K562 (cell line): ENCODE data around the gene PDE8A. TPM values are rescaled to one million over a fixed set of nuclear protein-coding genes. Genes with fewer than 3 reads are reported as not detected.

Source experiments
- ATAC-seq: fragments of 200-7000 bp; cut with Tn5 transposase; 3 replicates; pipeline ENCODE4 v1.9.1; 2020; ENCODE audit warnings: moderate library complexity
- BruUV-seq: library from RNA; stranded (reverse); fragments of 400-500 nt; replicated peaks from 2 replicates; lab custom pipeline; 2021; lab: Mats Ljungman, UMichigan
- CTCF ChIA-PET: fragments of 300-600 bp; formaldehyde crosslinking; extraction: SDS; loops from one replicate; lab custom pipeline; 2021; ENCODE audit warnings: low intra/inter-chr PET ratio; lab: Yijun Ruan, JAX
- POLR2A ChIA-PET: fragments of 300-600, 350-650 bp; sonication (Branson Sonifier 250); formaldehyde crosslinking; extraction: SDS; loops from one replicate; lab custom pipeline; 2021; ENCODE audit warnings: antibody characterized with exemption, inconsistent platforms; lab: Yijun Ruan, JAX
- DNase-seq, 4 experiments: peaks; one replicate each; pipeline versions ENCODE4 v3.0.0 to v3.0.0-alpha.2; 2011 to 2018; ENCODE audit warnings: low spot score in 3 of 4, mixed read lengths in 3 of 4; ENCODE audit errors: extremely low read depth in 1 of 4
- FAIRE-seq: peaks from 2 replicates; lab custom pipeline; 2011; peaks lifted over from hg19 to GRCh38; lab: Jason Lieb, UNC
- H2AFZ ChIP-seq: 2 replicates; pipeline ENCODE4 v1.6.0; 2011; ENCODE audit warnings: low read depth, low read length, control low read depth, inconsistent platforms
- H3K27ac ChIP-seq: fragments of 200-600 bp; 3 replicates; pipeline ENCODE4 v1.8.0; 2011; ENCODE audit warnings: low read depth, mild to moderate bottlenecking, control low read depth, inconsistent platforms, low read length, moderate library complexity, mixed read lengths; ENCODE audit errors: extremely low read depth
- H3K27me3 ChIP-seq, 2 experiments: fragments of 300-600 bp in 1 of 2; 2 replicates in 1 of 2; 3 replicates in 1 of 2; pipeline versions ENCODE4 v1.6.0 to v1.8.0; 2011; ENCODE audit warnings: inconsistent platforms in 2 of 2, low read length in 2 of 2, mild to moderate bottlenecking in 1 of 2, mixed read lengths in 1 of 2, moderate library complexity in 1 of 2; ENCODE audit not compliant: control insufficient read depth in 2 of 2, insufficient read depth in 2 of 2
- H3K36me3 ChIP-seq: fragments of 300-600 bp; 3 replicates; pipeline ENCODE4 v1.8.0; 2011; ENCODE audit warnings: mild to moderate bottlenecking, low read length, inconsistent platforms; ENCODE audit not compliant: control insufficient read depth, insufficient read depth
- H3K4me1 ChIP-seq, 2 experiments: fragments of 200-600 bp in 1 of 2; replicated peaks in 1 of 2; 2 replicates in 1 of 2; 3 replicates in 1 of 2; pipeline versions ENCODE4 v1.5.1 to v1.8.0; 2011; ENCODE audit warnings: inconsistent platforms in 2 of 2, low read length in 2 of 2, mild to moderate bottlenecking in 1 of 2, mixed read lengths in 1 of 2, moderate library complexity in 1 of 2; ENCODE audit not compliant: control insufficient read depth in 2 of 2, insufficient read depth in 2 of 2
- H3K4me2 ChIP-seq: 2 replicates; pipeline ENCODE4 v1.6.1; 2011; ENCODE audit warnings: low read length, control low read depth, inconsistent platforms, mixed read lengths; ENCODE audit not compliant: insufficient read depth
- H3K4me3 ChIP-seq: fragments of 200-600 bp; sonication (generic), shearing (Covaris generic); 2 replicates; pipeline ENCODE4 v1.5.1; 2016; ENCODE audit warnings: control low read depth, inconsistent platforms
- H3K79me2 ChIP-seq: fragments of 200-600 bp; 3 replicates; pipeline ENCODE4 v1.8.0; 2011; ENCODE audit warnings: low read length, inconsistent platforms; ENCODE audit not compliant: control insufficient read depth, insufficient read depth
- H3K9ac ChIP-seq, 2 experiments: 2 replicates each; pipeline versions ENCODE4 v1.6.0 to v1.6.1; 2011; ENCODE audit warnings: low read depth in 2 of 2, low read length in 2 of 2, control low read depth in 1 of 2, inconsistent platforms in 1 of 2, mild to moderate bottlenecking in 1 of 2, mixed read lengths in 1 of 2; ENCODE audit not compliant: insufficient read depth in 1 of 2
- H3K9me1 ChIP-seq: one replicate; pipeline ENCODE4 v1.6.0; 2011; ENCODE audit warnings: inconsistent platforms, mild to moderate bottlenecking, low read length, moderate library complexity; ENCODE audit not compliant: control insufficient read depth, insufficient read depth
- H3K9me3 ChIP-seq: replicated peaks from 2 replicates; pipeline ENCODE4 v1.5.1; 2011; ENCODE audit warnings: low read depth, low read length, inconsistent platforms; ENCODE audit not compliant: control insufficient read depth, insufficient read depth
- H4K20me1 ChIP-seq: replicated peaks from 2 replicates; pipeline ENCODE4 v1.6.1; 2011; ENCODE audit warnings: low read length, inconsistent platforms, mixed read lengths; ENCODE audit not compliant: control insufficient read depth, insufficient read depth
- ELF1 ChIP-seq: fragments of 200-800 bp; sonication (Bioruptor generic); IDR thresholded peaks from 2 replicates; pipeline ENCODE4 v1.6.1; 2016; ENCODE audit warnings: missing genetic modification characterization, missing compliant biosample characterization
- EWSR1 ChIP-seq: fragments of 450-650 bp; IDR thresholded peaks from 2 replicates; pipeline ENCODE4 v1.6.1; 2018; ENCODE audit warnings: borderline replicate concordance, mild to moderate bottlenecking, low read depth, moderate library complexity; ENCODE audit not compliant: partially characterized antibody
- GATAD2A ChIP-seq: fragments of 450-650 bp; IDR thresholded peaks from 2 replicates; pipeline ENCODE4 v1.6.1; 2017
- HDAC2 ChIP-seq: fragments of 450-650 bp; IDR thresholded peaks from 2 replicates; pipeline ENCODE4 v1.6.1; 2016; ENCODE audit warnings: mild to moderate bottlenecking
- KAT7 ChIP-seq: sonication (generic); formaldehyde crosslinking; IDR thresholded peaks from 2 replicates; pipeline ENCODE4 v1.8.0; 2022; ENCODE audit warnings: missing genetic modification reagents, mild to moderate bottlenecking, borderline replicate concordance
- MAX ChIP-seq: sonication (generic); formaldehyde crosslinking; IDR thresholded peaks from 2 replicates; pipeline ENCODE4 v1.9.0; 2022; ENCODE audit warnings: mild to moderate bottlenecking, missing genetic modification reagents
- MXI1 ChIP-seq: IDR thresholded peaks from 2 replicates; pipeline ENCODE4 v1.6.1; 2011; ENCODE audit warnings: low read depth, mild to moderate bottlenecking, improper control_type of control experiment, low read length
- PHF21A ChIP-seq: fragments of 450-650 bp; IDR thresholded peaks from 2 replicates; pipeline ENCODE4 v1.6.1; 2017; ENCODE audit warnings: low read depth, borderline replicate concordance
- PHTF2 ChIP-seq: fragments of 250-450 bp; sonication (Bioruptor Pico); IDR thresholded peaks from 2 replicates; pipeline ENCODE4 v1.5.0; 2021; ENCODE audit warnings: mild to moderate bottlenecking
- TAL1 ChIP-seq: fragments of 450-650 bp; IDR thresholded peaks from 2 replicates; pipeline ENCODE4 v1.6.1; 2016; ENCODE audit warnings: mild to moderate bottlenecking
- TBL1XR1 ChIP-seq, 2 experiments: IDR thresholded peaks; 2 replicates each; pipeline ENCODE4 v1.6.1; 2012; ENCODE audit warnings: improper control_type of control experiment in 2 of 2, low read length in 2 of 2, mild to moderate bottlenecking in 1 of 2
- THRA ChIP-seq: fragments of 450-650 bp; IDR thresholded peaks from 2 replicates; pipeline ENCODE4 v1.6.1; 2017; ENCODE audit warnings: mild to moderate bottlenecking, moderate library complexity
- ZNF197 ChIP-seq: fragments of 200-800 bp; sonication (Bioruptor generic); IDR thresholded peaks from 2 replicates; pipeline ENCODE4 v1.6.1; 2016; ENCODE audit warnings: low read depth, missing genetic modification characterization, missing compliant biosample characterization
- ZNF3 ChIP-seq: fragments of 250-450 bp; sonication (Bioruptor Pico); IDR thresholded peaks from 2 replicates; pipeline ENCODE4 v1.5.0; 2021; ENCODE audit warnings: mild to moderate bottlenecking, moderate library complexity
- ZNF384 ChIP-seq: IDR thresholded peaks from 2 replicates; pipeline ENCODE4 v1.6.1; 2012; ENCODE audit warnings: low read depth, low read length, improper control_type of control experiment
- ZNF395 ChIP-seq: fragments of 200-800 bp; sonication (Bioruptor generic); IDR thresholded peaks from 2 replicates; pipeline ENCODE4 v1.6.1; 2017; ENCODE audit warnings: missing genetic modification characterization, missing compliant biosample characterization
- ZNF589 ChIP-seq: fragments of 200-800 bp; sonication (Bioruptor generic); IDR thresholded peaks from 2 replicates; pipeline ENCODE4 v1.6.1; 2016; ENCODE audit warnings: low read depth, missing genetic modification characterization, missing compliant biosample characterization
- WGBS: fragments of 100-300 bp; shearing (Covaris generic); methylation state at CpG from one replicate; pipeline ENCODE4 v1.1.6; 2016; ENCODE audit warnings: low coverage, mixed read lengths; ENCODE audit not compliant: insufficient coverage; ENCODE audit errors: missing lambda C conversion rate; 5-methylcytosine and 5-hydroxymethylcytosine counted together
- in situ Hi-C: fragments of 300-500 bp; cut with MboI; formaldehyde crosslinking; loops from 4 replicates; pipeline ENCODE4 v1.15.0; 2018; ENCODE audit warnings: inconsistent platforms, mixed read lengths
- intact Hi-C: fragments of 100-400 bp; cut with micrococcal nuclease; formaldehyde crosslinking; loops from 2 replicates; pipeline ENCODE4 v1.14.2; 2022
- polyA plus RNA-seq, 8 experiments: library from polyadenylated mRNA; depleted of rRNA in 4 of 8; stranded (reverse) in 5 of 8; unstranded in 3 of 8; fragments of >200 nt; fragmentation: Nextera tagmentation in 2 of 8; fragmentation: Illumina TruSeq in 1 of 8; extraction: Ambion mirVana in 2 of 8; extraction: Trizol in 1 of 8; gene quantifications; 2 replicates each; pipeline versions ENCODE4 v1.2.1 to v1.2.3, GENCODE V29; 2011 to 2014; ENCODE audit warnings: inconsistent platforms in 1 of 8, missing spikeins in 1 of 8
- total RNA-seq, 7 experiments: library from RNA; depleted of rRNA in 6 of 7; stranded (reverse); fragments of >200 nt in 6 of 7; fragmentation: Illumina TruSeq in 2 of 7; extraction: Trizol in 2 of 7; gene quantifications; 2 replicates each; pipeline versions ENCODE4 v1.2.1 to v1.2.3, GENCODE V29; 2011 to 2021; ENCODE audit warnings: low replicate concordance in 1 of 7

PDE8A gene
- total and polyA plus RNA-seq, 9 of the 15 experiments (the other 6 are each of a cell fraction or from before 2014, with no cell fraction given) = 5.9 to 40.3 (median 19.8) TPM

DNA sequence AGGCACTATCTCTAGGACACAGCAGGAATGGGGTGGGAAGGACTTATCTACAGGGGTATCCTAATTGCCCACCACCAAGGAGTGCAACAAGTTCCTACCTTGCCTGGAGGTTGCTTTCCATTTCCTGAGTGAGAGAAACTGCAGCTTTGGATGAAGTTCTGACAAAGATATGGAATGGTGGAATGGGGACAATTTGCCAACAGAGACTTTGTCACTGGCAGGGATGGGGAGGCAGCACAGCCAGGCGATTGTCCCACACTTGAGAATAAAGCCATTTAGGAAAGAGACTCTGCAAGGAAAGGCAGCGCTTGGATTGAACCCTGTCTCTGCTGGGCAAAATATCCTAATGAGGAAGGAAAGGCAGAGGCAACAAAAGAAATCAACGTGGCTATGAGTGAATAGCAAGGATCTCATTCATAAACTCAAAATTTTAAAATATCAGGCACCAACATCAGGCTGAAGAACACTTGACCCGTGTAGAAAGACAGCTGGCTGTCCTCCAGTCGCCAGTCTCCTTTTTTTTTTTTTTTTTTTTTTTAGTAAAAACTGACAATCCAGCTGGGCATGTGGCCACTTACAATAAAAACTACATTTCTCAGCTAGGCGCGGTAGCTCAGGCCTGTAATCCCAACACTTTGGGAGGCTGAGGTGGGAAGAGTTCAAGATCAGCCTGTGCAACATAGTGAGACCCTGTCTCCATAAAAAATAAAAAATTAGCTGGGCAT is 31.6 kb upstream of the PDE8A start:
- DNase-seq = peak in 3 of 4 experiments; percentile 30 to 36 (median 34)
- Histone ChIP-seq H3K27me3 (no peaks in the 10 kb centered on the region), H3K36me3 (no peaks in the 10 kb centered on the region), H3K79me2 (no peaks in the 10 kb centered on the region), H3K9ac (peak overlapping the region; percentile 41 to 72; a peak in 3 of 4 replicates), H3K4me2 (peak overlapping the region; percentile 80), H3K4me1 (peaks cover 41 to 66% of the 10 kb centered on the region in 2 experiments), H3K9me3 (no peaks in the 10 kb centered on the region), H2AFZ (peak overlapping the region; percentile 94), H3K27ac (peak overlapping the region; percentile 93), H3K4me3 (no peak overlapping the region), H3K9me1 (no peaks in the 10 kb centered on the region), H4K20me1 (no peaks in the 10 kb centered on the region)
- WGBS = 11% methylated on average over 6 of the region's 7 CpGs
- intact Hi-C loops (no loop called here), in situ Hi-C loops (loop anchor here (5.0 kb wide), 1 partner anchor 92 kb away; no protein-coding TSS in a partner anchor)
- ChIA-PET POLR2A (interaction anchor here (0.6 to 2.4 kb wide), 15 partner anchors 8 to 321 kb away, joined by 3 to 9 read pairs (median 3); no protein-coding TSS in a partner anchor), CTCF (interaction anchor here (0.7 kb wide), 1 partner anchor 12 kb away, joined by 3 read pairs; no protein-coding TSS in a partner anchor)
- no TSS peak for BruUV-seq
- ATAC-seq = no peak; the same call in 2 of the 3 replicates
- FAIRE-seq = peak; percentile 6
- TF ChIP-seq ZNF3 = no peak
- TF ChIP-seq EWSR1 = no peak
- 0 out of 2 replicates have a peak, but pooled peaks have one; percentile 41 for TF ChIP-seq KAT7 (CRISPR knock-in tag)
- 0 out of 2 replicates have a peak, but pooled peaks have one; percentile 34 for TF ChIP-seq PHF21A
- TF ChIP-seq PHTF2 = no peak
- TF ChIP-seq ELF1 (tag) = peak; percentile 37; the same call in 1 of the 2 replicates
- 0 out of 2 replicates have a peak, but pooled peaks have one; percentile 60 for TF ChIP-seq ZNF395 (CRISPR knock-in tag)
- 0 out of 4 replicates have a peak, but pooled peaks of 1 of the 2 experiments have one; percentile 33 for TF ChIP-seq TBL1XR1 (IDR thresholded peaks at IDR 0.05; ENCODE audit: low read length in 2 of 2)
- no peak for TF ChIP-seq ZNF197
- TF ChIP-seq THRA = no peak
- 0 out of 2 replicates have a peak, but pooled peaks have one; percentile 25 for TF ChIP-seq TAL1
- peak; percentile 64; the same call in 1 of the 2 replicates for TF ChIP-seq GATAD2A
- TF ChIP-seq ZNF384 = peak; percentile 70
- no peak for TF ChIP-seq HDAC2
- TF ChIP-seq MXI1 = 0 out of 2 replicates have a peak, but pooled peaks have one; percentile 16
- 0 out of 2 replicates have a peak, but pooled peaks have one; percentile 4 for TF ChIP-seq MAX (CRISPR knock-in tag)
- TF ChIP-seq ZNF589 (CRISPR knock-in tag) = 0 out of 2 replicates have a peak, but pooled peaks have one; percentile 18
